ENCODE data around the gene SLC30A9.
A peak's percentile ranks its signal among the peaks of the same experiment; 100 is the strongest.

SLC30A9 gene

GRCh38 chr4:41981456-41981855 lies 8.9 kb upstream of the SLC30A9 start, which contains the start of gene DCAF4L1:
Gene DCAF4L1 (plus strand): TSS chr4:41981756. CDS start chr4:41981793, 37 bp downstream.
- TF ChIP-seq CTCF (IDR thresholded peaks at IDR 0.05; ENCODE audit: extremely low read depth, missing control alignments): no peak
- DNase-seq (ENCODE audit: low spot score): no peak

- no peak for DNase-seq (ENCODE audit: low spot score)
- TF ChIP-seq CTCF (IDR thresholded peaks at IDR 0.05; ENCODE audit: extremely low read depth, missing control alignments): no peak
Observed at GRCh38 chr4:41982716-41983115, 7.6 kb upstream of the SLC30A9 start.

GRCh38 chr4:41985151-41985550 lies 5.2 kb upstream of the SLC30A9 start:
- no peak for DNase-seq (ENCODE audit: low spot score)
- no peak for TF ChIP-seq CTCF (IDR thresholded peaks at IDR 0.05; ENCODE audit: extremely low read depth, missing control alignments)

GRCh38 chr4:41989994-41990364 lies 351 bp upstream of the SLC30A9 start:
- DNase-seq (ENCODE audit: low spot score): peak; percentile 10
- TF ChIP-seq CTCF (IDR thresholded peaks at IDR 0.05; ENCODE audit: extremely low read depth, missing control alignments): no peak

- no peak for TF ChIP-seq CTCF (IDR thresholded peaks at IDR 0.05; ENCODE audit: extremely low read depth, missing control alignments)
- no peak for DNase-seq (ENCODE audit: low spot score)
Observed at GRCh38 chr4:41991916-41992767, 1.8 kb downstream of the SLC30A9 start.

GRCh38 chr4:41992967-41993857 lies 2.9 kb downstream of the SLC30A9 start:
- no peak for DNase-seq (ENCODE audit: low spot score)
- no peak for TF ChIP-seq CTCF (IDR thresholded peaks at IDR 0.05; ENCODE audit: extremely low read depth, missing control alignments)

All from GM20000 (cell line).